Epithelial cell of proximal tubule (primary cell): Measurements from ENCODE around the gene CTRB1. TPM values are rescaled to one million over a fixed set of nuclear protein-coding genes. Genes with fewer than 3 reads are reported as not detected.

Source experiments
- DNase-seq: peaks from one replicate; pipeline ENCODE4 v3.0.0-alpha.2; 2011; ENCODE audit warnings: low read depth
- H3K4me3 ChIP-seq: 2 replicates; pipeline ENCODE4 v1.5.1; 2011; ENCODE audit warnings: low read depth, mild to moderate bottlenecking, low read length
- CTCF ChIP-seq: conservative IDR thresholded peaks from 2 replicates; pipeline ENCODE4 v1.5.1; 2012; ENCODE audit warnings: low read depth, mild to moderate bottlenecking, low read length
- total RNA-seq: library from RNA; depleted of rRNA; stranded (reverse); fragments of >200 nt; gene quantifications from 2 replicates; pipeline ENCODE4 v1.2.3, GENCODE V29; 2015

Gene CTRB1
- total RNA-seq, 1 donor from 2014 or later = not detected

DNA sequence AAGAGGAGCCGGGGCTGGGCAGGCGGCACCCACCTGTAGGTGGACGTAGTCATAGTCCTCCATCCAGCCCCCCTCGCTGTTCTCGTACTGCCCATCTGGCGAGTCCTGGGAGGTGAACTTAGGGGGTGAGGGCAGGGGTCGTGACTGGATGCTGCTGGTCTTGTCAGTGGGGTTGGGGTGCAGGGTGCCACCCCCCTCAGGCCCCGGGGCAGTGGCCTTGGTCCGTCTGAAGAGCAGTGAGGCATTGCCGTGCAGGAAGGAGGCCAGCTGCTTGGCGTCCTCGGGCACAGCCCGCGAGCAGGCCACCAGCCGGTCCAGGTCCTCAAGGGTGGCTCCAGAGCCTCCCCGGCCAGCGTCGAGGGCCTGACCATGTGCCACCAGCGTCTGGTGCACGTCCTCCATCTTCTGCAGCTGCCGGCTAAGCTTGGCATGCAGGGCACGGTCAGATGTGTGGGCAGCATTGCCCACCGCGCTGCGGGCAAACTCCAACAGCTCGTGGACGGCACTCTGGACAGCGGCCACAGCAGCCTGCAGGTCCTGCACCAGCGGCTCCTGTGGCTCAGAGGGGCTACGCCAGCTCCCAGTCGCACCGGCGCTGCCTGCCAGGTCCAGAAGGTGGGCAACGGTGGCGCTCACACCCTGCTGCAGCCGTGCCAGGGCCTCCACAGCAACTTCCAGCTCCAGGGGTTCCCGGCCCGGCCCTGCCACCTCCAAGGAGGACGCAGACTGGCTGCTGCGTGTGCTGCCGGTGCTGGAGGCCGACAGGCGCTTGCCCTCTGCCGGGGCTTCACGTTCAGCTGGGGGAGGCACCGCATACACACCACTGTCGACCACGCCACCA lies 16.3 kb downstream of the CTRB1 start:
- H3K4me3 ChIP-seq = no peak overlapping the region
- TF ChIP-seq CTCF = no peak
- DNase-seq = no peak

DNA sequence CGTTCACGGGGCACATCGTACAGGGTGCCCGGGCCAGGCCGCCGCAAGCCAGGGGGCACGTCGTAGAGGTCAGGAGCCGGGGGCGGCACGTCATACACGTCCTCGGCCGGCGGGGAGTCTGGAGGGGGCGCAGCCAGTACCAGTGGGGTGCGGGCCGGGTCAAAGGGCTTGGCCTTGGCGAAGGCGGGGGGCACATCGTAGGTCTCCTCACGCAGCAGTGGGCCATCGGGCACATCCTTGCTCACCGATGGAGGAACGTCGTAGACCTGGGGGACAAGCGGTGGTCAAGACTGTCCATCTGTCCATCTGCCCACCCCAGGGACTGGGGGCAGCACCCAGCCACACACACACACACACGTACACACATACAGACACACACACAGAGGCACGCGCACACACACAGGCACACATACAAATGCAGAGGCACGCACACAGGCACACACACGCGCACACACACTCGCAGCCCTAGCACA lies 17.0 kb downstream of the CTRB1 start:
- no peak for TF ChIP-seq CTCF
- DNase-seq = no peak
- H3K4me3 ChIP-seq = no peak overlapping the region

DNA sequence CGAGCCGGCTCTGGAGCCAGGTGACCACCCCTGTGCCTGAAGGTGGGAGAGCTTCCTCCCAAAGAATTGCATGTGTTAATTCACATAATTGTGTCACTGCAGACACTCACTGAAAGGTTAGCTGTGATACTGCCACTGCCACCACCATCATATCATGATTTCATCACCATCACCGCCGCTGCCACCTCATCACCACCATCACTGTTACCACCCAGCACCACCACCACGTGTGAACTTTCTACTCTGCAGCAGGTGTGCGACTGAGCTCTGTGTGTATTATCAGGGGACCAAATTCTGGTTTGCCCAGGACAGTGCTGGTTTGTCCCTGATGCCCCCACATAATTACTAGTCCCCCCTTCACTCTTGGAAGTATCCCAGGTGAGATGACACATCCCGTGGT lies 17.4 kb downstream of the CTRB1 start:
- H3K4me3 ChIP-seq = no peak overlapping the region
- no peak for DNase-seq
- TF ChIP-seq CTCF = no peak

DNA sequence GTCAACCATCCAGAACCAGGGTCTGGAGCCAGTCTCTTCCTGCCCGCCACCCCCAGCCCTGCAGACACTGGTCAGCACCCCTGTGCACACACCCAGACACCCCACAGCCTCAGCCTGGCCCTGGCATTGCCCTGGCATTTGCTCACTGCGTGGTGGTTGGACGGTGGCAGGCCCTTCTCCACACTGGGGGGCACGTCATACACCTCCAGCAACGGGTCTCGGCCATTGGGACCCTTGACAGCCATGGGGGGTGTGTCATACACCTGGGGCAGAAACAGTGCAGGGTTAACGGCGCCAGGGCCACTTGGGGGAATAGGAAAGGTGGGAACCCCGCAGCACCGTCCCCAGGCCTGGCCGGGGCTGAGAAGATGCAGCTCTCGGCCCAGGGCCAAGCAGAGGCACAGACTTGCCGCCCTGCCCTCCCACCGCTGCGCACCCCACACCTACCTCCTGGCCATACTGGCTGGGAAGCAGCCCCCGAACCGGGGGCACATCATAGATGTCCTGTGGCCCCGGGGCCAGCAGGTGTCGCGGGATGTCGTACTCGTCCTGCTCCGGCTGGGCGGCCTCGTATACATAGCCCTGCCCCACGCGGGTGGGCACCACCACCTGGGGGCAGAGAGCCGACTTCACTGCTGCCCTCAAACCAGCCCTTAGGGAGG lies 18.1 kb downstream of the CTRB1 start:
- no peak overlapping the region for H3K4me3 ChIP-seq
- TF ChIP-seq CTCF = no peak
- DNase-seq = no peak

- DNase-seq = no peak
- H3K4me3 ChIP-seq = no peak overlapping the region
- TF ChIP-seq CTCF = no peak
These were observed 18.8 kb downstream of the CTRB1 start for GRCh38 chr16:75237398-75238131.

- no peak for DNase-seq
- TF ChIP-seq CTCF = no peak
These were observed 19.5 kb downstream of the CTRB1 start for GRCh38 chr16:75238132-75238852.

More at GRCh38 chr16:75238132-75238852, 19.5 kb downstream of the CTRB1 start:
- no peak overlapping the region for H3K4me3 ChIP-seq
